ENCODE measurements around the gene NPHP4.

DNA sequence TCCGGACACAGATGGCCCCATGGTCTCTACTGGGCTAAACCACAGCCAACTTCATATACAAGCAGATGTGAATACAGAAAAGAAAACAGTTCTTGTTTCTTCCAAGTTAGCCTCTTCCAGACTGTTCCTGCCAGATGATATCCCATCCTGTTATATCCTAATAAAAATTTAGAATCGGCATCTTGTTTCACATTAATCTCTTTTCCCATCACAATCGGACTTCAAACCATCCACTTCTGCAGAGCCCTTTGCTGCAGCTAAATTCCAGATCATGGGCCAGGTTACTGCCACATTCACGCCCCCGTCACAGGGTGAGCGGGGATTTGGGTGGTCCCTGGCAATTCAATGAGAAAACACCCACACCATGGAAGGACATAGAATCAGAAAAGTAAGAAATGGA lies 57.2 kb downstream of the NPHP4 start:
- TF ChIP-seq CTCF (optimal IDR thresholded peaks at IDR 0.05 in 1 of 3, IDR thresholded peaks at IDR 0.05 in 1 of 3, conservative IDR thresholded peaks at IDR 0.05 in 1 of 3; ENCODE audit: extremely low read depth in 1 of 3, insufficient read depth in 2 of 3, low read length in 3 of 3) (no peak), EZH2 (IDR thresholded peaks at IDR 0.05; ENCODE audit: low read length) (no peak)
